Vagina (tissue), 2 donors: Measurements from ENCODE around the gene MAN1C1. TPM values are rescaled to one million over a fixed set of nuclear protein-coding genes. Genes with fewer than 3 reads are reported as not detected.
A peak's percentile ranks its signal among the peaks of the same experiment; 100 is the strongest.

Experiments
- DNase-seq, 2 donors: peaks; one replicate each; pipeline ENCODE4 v3.0.0-alpha.2; 2017; ENCODE audit errors: extremely low spot score in 2 of 2
- H3K27ac ChIP-seq: fragments of 200-600 bp; sonication (generic); one replicate; pipeline ENCODE4 v1.5.1; 2019
- H3K27me3 ChIP-seq: fragments of 200-600 bp; sonication (generic); one replicate; pipeline ENCODE4 v1.5.1; 2019
- H3K36me3 ChIP-seq, 2 donors: fragments of 200-600 bp; sonication (generic); one replicate each; pipeline ENCODE4 v1.5.1; 2017 to 2019
- H3K4me1 ChIP-seq: fragments of 200-600 bp; sonication (generic); one replicate; pipeline ENCODE4 v1.5.1; 2019
- H3K4me3 ChIP-seq, 2 donors: fragments of 200-600 bp; sonication (generic); 1 replicate in 1 of 2; 2 replicates in 1 of 2; pipeline ENCODE4 v1.5.1; 2016 to 2019
- H3K9me3 ChIP-seq: fragments of 200-600 bp; sonication (generic); one replicate; pipeline ENCODE4 v1.5.1; 2019
- CTCF ChIP-seq, 3 experiments: fragments of 450-650 bp in 2 of 3; fragments of 200-600 bp in 1 of 3; sonication (generic) in 1 of 3; IDR thresholded peaks; one replicate each; pipeline ENCODE4 v1.5.1; 2017 to 2019; ENCODE audit warnings: antibody characterized with exemption in 3 of 3, mild to moderate bottlenecking in 2 of 3, moderate library complexity in 2 of 3
- POLR2A ChIP-seq, 2 donors: fragments of 450-650 bp; IDR thresholded peaks; one replicate each; pipeline ENCODE4 v1.6.1; 2017; ENCODE audit warnings: antibody characterized with exemption in 2 of 2, mild to moderate bottlenecking in 2 of 2, moderate library complexity in 2 of 2
- POLR2AphosphoS5 ChIP-seq, 2 donors: sonication (generic); formaldehyde crosslinking; IDR thresholded peaks; one replicate each; pipeline ENCODE4 v1.9.0; 2017; ENCODE audit warnings: antibody characterized with exemption in 2 of 2, mild to moderate bottlenecking in 2 of 2, low read depth in 1 of 2; ENCODE audit not compliant: insufficient read depth in 1 of 2
- intact Hi-C: fragments of 100-400 bp; cut with DNase I; formaldehyde crosslinking; loops from one replicate; pipeline ENCODE4 v1.15.1; 2023
- total RNA-seq: library from RNA; depleted of rRNA; stranded (reverse); fragments of >200 nt; gene quantifications from one replicate; pipeline ENCODE4 v1.2.3, GENCODE V29; 2016

The MAN1C1 gene
- total RNA-seq, 1 donor from 2014 or later, result 31.4 TPM

GRCh38 chr1:25720624-25721023 lies 104.0 kb downstream of the MAN1C1 start:
- intact Hi-C loops, result no loop called here
- Histone ChIP-seq H3K27me3 (no peaks in the 10 kb centered on the region), H3K27ac (no peak overlapping the region), H3K4me1 (peaks cover 13% of the 10 kb centered on the region), H3K4me3 (no peak overlapping the region), H3K9me3 (no peaks in the 10 kb centered on the region), H3K36me3 (no peaks in the 10 kb centered on the region)
- no peak for DNase-seq
- no peak for TF ChIP-seq POLR2AphosphoS5 (IDR thresholded peaks at IDR 0.05; ENCODE audit: insufficient read depth in 1 of 2, low read depth in 1 of 2)
- TF ChIP-seq CTCF (IDR thresholded peaks at IDR 0.05), result no peak
- no peak for TF ChIP-seq POLR2A (IDR thresholded peaks at IDR 0.05)

GRCh38 chr1:25723250-25723880 lies 106.8 kb downstream of the MAN1C1 start:
- no peak for DNase-seq
- H3K9me3 ChIP-seq, result no peaks in the 10 kb centered on the region
- no peak overlapping the region for H3K4me3 ChIP-seq
- H3K36me3 ChIP-seq, result no peaks in the 10 kb centered on the region
- peaks cover 32% of the 10 kb centered on the region for H3K4me1 ChIP-seq
- TF ChIP-seq POLR2A (IDR thresholded peaks at IDR 0.05), result no peak
- no peak for TF ChIP-seq POLR2AphosphoS5 (IDR thresholded peaks at IDR 0.05; ENCODE audit: insufficient read depth in 1 of 2, low read depth in 1 of 2)
- no peak for TF ChIP-seq CTCF (IDR thresholded peaks at IDR 0.05)
- no peak overlapping the region for H3K27ac ChIP-seq
- intact Hi-C loops, result loop anchor here (2.0 kb wide), 1 partner anchor 41 kb away; no protein-coding TSS in a partner anchor
- H3K27me3 ChIP-seq, result no peaks in the 10 kb centered on the region

GRCh38 chr1:25724201-25724600 lies 107.6 kb downstream of the MAN1C1 start:
- H3K27me3 ChIP-seq, result no peaks in the 10 kb centered on the region
- intact Hi-C loops, result no loop called here
- H3K4me1 ChIP-seq, result peaks cover 38% of the 10 kb centered on the region
- H3K4me3 ChIP-seq, result no peak overlapping the region
- DNase-seq, result no peak
- no peaks in the 10 kb centered on the region for H3K9me3 ChIP-seq
- H3K36me3 ChIP-seq, result no peaks in the 10 kb centered on the region
- TF ChIP-seq POLR2AphosphoS5 (IDR thresholded peaks at IDR 0.05; ENCODE audit: insufficient read depth in 1 of 2, low read depth in 1 of 2) (peak in 1 of 2 donors; percentile 58), POLR2A (IDR thresholded peaks at IDR 0.05) (no peak)
- H3K27ac ChIP-seq, result no peak overlapping the region

- H3K4me1 ChIP-seq, result peaks cover 39% of the 10 kb centered on the region
- H3K27ac ChIP-seq, result no peak overlapping the region
- TF ChIP-seq POLR2AphosphoS5 (IDR thresholded peaks at IDR 0.05; ENCODE audit: insufficient read depth in 1 of 2, low read depth in 1 of 2) (no peak), POLR2A (IDR thresholded peaks at IDR 0.05) (no peak), CTCF (IDR thresholded peaks at IDR 0.05) (no peak)
- H3K9me3 ChIP-seq, result no peaks in the 10 kb centered on the region
- intact Hi-C loops, result no loop called here
- no peaks in the 10 kb centered on the region for H3K27me3 ChIP-seq
- H3K36me3 ChIP-seq, result no peaks in the 10 kb centered on the region
- H3K4me3 ChIP-seq, result no peak overlapping the region
- DNase-seq, result no peak
Measured at GRCh38 chr1:25724966-25725365, 108.4 kb downstream of the MAN1C1 start.

GRCh38 chr1:25725482-25725881 lies 108.9 kb downstream of the MAN1C1 start:
- H3K27ac ChIP-seq, result no peak overlapping the region
- intact Hi-C loops, result no loop called here
- H3K36me3 ChIP-seq, result no peaks in the 10 kb centered on the region
- H3K27me3 ChIP-seq, result no peaks in the 10 kb centered on the region
- H3K4me3 ChIP-seq, result no peak overlapping the region
- peaks cover 44% of the 10 kb centered on the region for H3K4me1 ChIP-seq
- no peak for DNase-seq
- no peaks in the 10 kb centered on the region for H3K9me3 ChIP-seq
- TF ChIP-seq POLR2A (IDR thresholded peaks at IDR 0.05) (no peak), CTCF (IDR thresholded peaks at IDR 0.05) (no peak), POLR2AphosphoS5 (IDR thresholded peaks at IDR 0.05; ENCODE audit: insufficient read depth in 1 of 2, low read depth in 1 of 2) (no peak)
